H1 (cell line): ENCODE measurements around the gene IST1. TPM values are rescaled to one million over a fixed set of nuclear protein-coding genes. Genes with fewer than 3 reads are reported as not detected.

ENCODE experiments used
- JUND ChIP-seq: IDR thresholded peaks from 2 replicates; pipeline ENCODE4 v1.6.1; 2011; ENCODE audit warnings: mild to moderate bottlenecking, improper control_type of control experiment, low read length
- TAF7 ChIP-seq: optimal IDR thresholded peaks from 2 replicates; pipeline ENCODE3; 2011; ENCODE audit warnings: low read depth, mild to moderate bottlenecking, inconsistent platforms, low read length, moderate library complexity, borderline replicate concordance
- polyA plus RNA-seq, 7 experiments: library from polyadenylated mRNA; depleted of rRNA in 3 of 7; stranded (reverse) in 5 of 7; unstranded in 2 of 7; fragments of >200 nt in 5 of 7; fragments of 200-250 nt in 2 of 7; gene quantifications; 1 replicate in 5 of 7; 2 replicates in 1 of 7; 4 replicates in 1 of 7; pipeline versions ENCODE4 v1.2.1 to v1.2.3, GENCODE V29; 2011 to 2013; ENCODE audit warnings: missing spikeins in 2 of 7, mixed read lengths in 2 of 7
- total RNA-seq: library from RNA; stranded (reverse); fragmentation: NEBNext Ultra II Directional; extraction: Animal tissue kit (Norgen Biotek cat#: 25700); gene quantifications from 2 replicates; pipeline ENCODE4 v1.2.1, GENCODE V29; 2021
- TF ChIP-seq, protein P1 (sequence below): IDR thresholded peaks from 2 replicates; pipeline ENCODE4 v1.6.1; 2012; ENCODE audit warnings: low read length, inconsistent platforms

Gene IST1
- total and polyA plus RNA-seq, 2 of the 8 experiments (the other 6 are each of a cell fraction or from before 2014, with no cell fraction given), result 190 to 248 TPM

- TF ChIP-seq TAF7, result no peak
- TF ChIP-seq JUND, result no peak
- TF ChIP-seq, protein P1, sequence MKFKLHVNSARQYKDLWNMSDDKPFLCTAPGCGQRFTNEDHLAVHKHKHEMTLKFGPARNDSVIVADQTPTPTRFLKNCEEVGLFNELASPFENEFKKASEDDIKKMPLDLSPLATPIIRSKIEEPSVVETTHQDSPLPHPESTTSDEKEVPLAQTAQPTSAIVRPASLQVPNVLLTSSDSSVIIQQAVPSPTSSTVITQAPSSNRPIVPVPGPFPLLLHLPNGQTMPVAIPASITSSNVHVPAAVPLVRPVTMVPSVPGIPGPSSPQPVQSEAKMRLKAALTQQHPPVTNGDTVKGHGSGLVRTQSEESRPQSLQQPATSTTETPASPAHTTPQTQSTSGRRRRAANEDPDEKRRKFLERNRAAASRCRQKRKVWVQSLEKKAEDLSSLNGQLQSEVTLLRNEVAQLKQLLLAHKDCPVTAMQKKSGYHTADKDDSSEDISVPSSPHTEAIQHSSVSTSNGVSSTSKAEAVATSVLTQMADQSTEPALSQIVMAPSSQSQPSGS, result no peak
- TF ChIP-seq, all 59 proteins: peak for 0
Measured at GRCh38 chr16:71893888-71894228, 1.5 kb upstream of the IST1 start (continued).
